H1 (cell line): Measurements from ENCODE around the gene HLF. TPM values are rescaled to one million over a fixed set of nuclear protein-coding genes. Genes with fewer than 3 reads are reported as not detected.
A peak's percentile ranks its signal among the peaks of the same experiment; 100 is the strongest.

Source experiments
- CTCF ChIA-PET: fragments of 300-600 bp; sonication (Branson Sonifier 250); formaldehyde crosslinking; loops from one replicate; lab custom pipeline; 2021; ENCODE audit not compliant: partially characterized antibody; lab: Charles Lee
- POLR2A ChIA-PET: fragments of 300-600 bp; sonication (Branson Sonifier 250); formaldehyde crosslinking; loops from one replicate; lab custom pipeline; 2021; ENCODE audit warnings: inconsistent platforms; ENCODE audit not compliant: partially characterized antibody; lab: Charles Lee
- DNase-seq, 2 experiments: peaks; one replicate each; pipeline versions ENCODE4 v3.0.0 to v3.0.0-alpha.2; 2010 to 2022; ENCODE audit warnings: low spot score in 2 of 2, low read depth in 1 of 2, mixed read lengths in 1 of 2
- FAIRE-seq: peaks from 2 replicates; lab custom pipeline; 2011; peaks lifted over from hg19 to GRCh38; lab: Jason Lieb, UNC
- H2AFZ ChIP-seq: 2 replicates; pipeline ENCODE4 v1.8.1; 2012; ENCODE audit warnings: low read length, inconsistent platforms
- H2AK5ac ChIP-seq: 2 replicates; pipeline ENCODE4 v1.6.1; 2013; ENCODE audit warnings: low read depth, low read length
- H2BK120ac ChIP-seq: replicated peaks from 2 replicates; pipeline ENCODE3; 2013; ENCODE audit warnings: low read depth, low read length, inconsistent platforms
- H2BK12ac ChIP-seq: 2 replicates; pipeline ENCODE4 v1.6.1; 2013; ENCODE audit warnings: low read depth, low read length
- H2BK15ac ChIP-seq: 2 replicates; pipeline ENCODE4 v1.6.1; 2013; ENCODE audit warnings: low read length
- H2BK20ac ChIP-seq: 2 replicates; pipeline ENCODE4 v1.6.1; 2013; ENCODE audit warnings: low read length
- H2BK5ac ChIP-seq: 2 replicates; pipeline ENCODE4 v1.6.1; 2013; ENCODE audit warnings: low read depth, low read length
- H3K14ac ChIP-seq: 2 replicates; pipeline ENCODE4 v1.6.1; 2013; ENCODE audit warnings: inconsistent platforms; ENCODE audit not compliant: insufficient read length
- H3K18ac ChIP-seq: 2 replicates; pipeline ENCODE4 v1.6.1; 2013; ENCODE audit warnings: low read length; ENCODE audit errors: extremely low read depth
- H3K23ac ChIP-seq: 2 replicates; pipeline ENCODE4 v1.6.1; 2013; ENCODE audit warnings: inconsistent platforms; ENCODE audit not compliant: insufficient read length
- H3K23me2 ChIP-seq: 2 replicates; pipeline ENCODE4 v1.6.1; 2013; ENCODE audit warnings: low read depth, low read length
- H3K27ac ChIP-seq: 2 replicates; pipeline ENCODE4 v1.6.1; 2011; ENCODE audit warnings: low read depth, low read length, inconsistent platforms
- H3K27me3 ChIP-seq, 4 experiments: replicated peaks in 1 of 4; 1 replicate in 1 of 4; 2 replicates in 3 of 4; pipeline versions ENCODE4 v1.6.1 to v1.8.1; 2011 to 2013; ENCODE audit warnings: low read length in 3 of 4, mild to moderate bottlenecking in 3 of 4, inconsistent platforms in 2 of 4, mixed read lengths in 2 of 4, moderate library complexity in 1 of 4; ENCODE audit not compliant: control insufficient read depth in 3 of 4, insufficient read depth in 3 of 4; ENCODE audit errors: extremely low read depth in 1 of 4
- H3K36me3 ChIP-seq, 4 experiments: 2 replicates each; pipeline versions ENCODE4 v1.6.1 to v1.8.1; 2011 to 2013; ENCODE audit warnings: mild to moderate bottlenecking in 4 of 4, low read length in 3 of 4, moderate library complexity in 2 of 4, control low read depth in 1 of 4, inconsistent platforms in 1 of 4; ENCODE audit not compliant: insufficient read depth in 4 of 4, control insufficient read depth in 2 of 4
- H3K4ac ChIP-seq: replicated peaks from 2 replicates; pipeline ENCODE3; 2013; ENCODE audit warnings: low read length, low read depth, mixed read lengths, inconsistent platforms; ENCODE audit not compliant: insufficient read length
- H3K4me1 ChIP-seq, 4 experiments: replicated peaks in 1 of 4; 1 replicate in 1 of 4; 2 replicates in 3 of 4; pipeline versions ENCODE4 v1.6.1 to v1.8.1; 2011 to 2013; ENCODE audit warnings: low read length in 3 of 4, inconsistent platforms in 2 of 4, mixed read lengths in 1 of 4; ENCODE audit not compliant: insufficient read depth in 4 of 4, control insufficient read depth in 3 of 4
- H3K4me2 ChIP-seq, 2 experiments: 2 replicates each; pipeline versions ENCODE4 v1.6.1 to v1.8.1; 2011 to 2013; ENCODE audit warnings: low read depth in 2 of 2, low read length in 2 of 2, control low read depth in 1 of 2, inconsistent platforms in 1 of 2, mild to moderate bottlenecking in 1 of 2; ENCODE audit not compliant: insufficient read depth in 1 of 2
- H3K4me3 ChIP-seq, 4 experiments: fragments of 200-600, 300-600 bp in 1 of 4; sonication (generic), shearing (Covaris generic), sonication (Bioruptor Twin) in 1 of 4; 2 replicates each; pipeline versions ENCODE4 v1.5.1 to v1.8.1; 2011 to 2016; ENCODE audit warnings: low read length in 4 of 4, low read depth in 3 of 4, control low read depth in 2 of 4, inconsistent platforms in 2 of 4, mild to moderate bottlenecking in 2 of 4, mixed read lengths in 1 of 4, moderate library complexity in 1 of 4; ENCODE audit not compliant: insufficient read depth in 2 of 4; ENCODE audit errors: extremely low read depth in 1 of 4
- H3K56ac ChIP-seq: replicated peaks from 2 replicates; pipeline ENCODE3; 2013; ENCODE audit warnings: low read depth, mild to moderate bottlenecking, mixed read lengths, low read length, inconsistent platforms; ENCODE audit not compliant: insufficient read length
- H3K79me1 ChIP-seq: 2 replicates; pipeline ENCODE4 v1.6.1; 2013; ENCODE audit warnings: low read depth, low read length, control low read depth
- H3K79me2 ChIP-seq, 2 experiments: 2 replicates each; pipeline versions ENCODE4 v1.6.1 to v1.8.1; 2012 to 2013; ENCODE audit warnings: low read length in 2 of 2, mild to moderate bottlenecking in 2 of 2, inconsistent platforms in 1 of 2; ENCODE audit not compliant: insufficient read depth in 2 of 2, control insufficient read depth in 1 of 2
- H3K9ac ChIP-seq, 4 experiments: replicated peaks in 1 of 4; 1 replicate in 1 of 4; 2 replicates in 3 of 4; pipeline versions ENCODE4 v1.6.1 to v1.8.1; 2011 to 2013; ENCODE audit warnings: low read depth in 3 of 4, low read length in 3 of 4, control low read depth in 2 of 4, mild to moderate bottlenecking in 2 of 4, moderate library complexity in 2 of 4, inconsistent platforms in 1 of 4; ENCODE audit errors: extremely low read depth in 1 of 4
- H3K9me3 ChIP-seq, 2 experiments: 2 replicates each; pipeline versions ENCODE4 v1.6.1 to v1.8.1; 2012 to 2013; ENCODE audit warnings: mild to moderate bottlenecking in 2 of 2, moderate library complexity in 2 of 2, control low read depth in 1 of 2, inconsistent platforms in 1 of 2, low read depth in 1 of 2, low read length in 1 of 2, mixed read lengths in 1 of 2; ENCODE audit not compliant: insufficient read depth in 2 of 2
- H4K20me1 ChIP-seq, 2 experiments: replicated peaks in 1 of 2; 2 replicates each; pipeline versions ENCODE3 to v1.8.1; 2011 to 2013; ENCODE audit warnings: inconsistent platforms in 2 of 2, low read length in 2 of 2, mild to moderate bottlenecking in 1 of 2; ENCODE audit not compliant: insufficient read depth in 2 of 2, control insufficient read depth in 1 of 2
- H4K5ac ChIP-seq: 2 replicates; pipeline ENCODE4 v1.6.1; 2013; ENCODE audit warnings: low read length, low read depth, mixed read lengths, inconsistent platforms; ENCODE audit not compliant: insufficient read length
- H4K8ac ChIP-seq: 2 replicates; pipeline ENCODE4 v1.8.0; 2013; ENCODE audit warnings: mild to moderate bottlenecking, moderate library complexity, low read length, inconsistent platforms; ENCODE audit not compliant: insufficient read depth; ENCODE audit errors: extremely low read depth
- H4K91ac ChIP-seq: replicated peaks from 2 replicates; pipeline ENCODE3; 2013; ENCODE audit warnings: low read length, mixed read lengths, inconsistent platforms; ENCODE audit not compliant: insufficient read length
- JUND ChIP-seq: IDR thresholded peaks from 2 replicates; pipeline ENCODE4 v1.6.1; 2011; ENCODE audit warnings: mild to moderate bottlenecking, improper control_type of control experiment, low read length
- WGBS, 2 experiments: shearing (Covaris generic) in 1 of 2; methylation state at CpG; one replicate each; pipeline versions ENCODE4 v1.1.6 to v1.1.7; 2013 to 2015; ENCODE audit warnings: low lambda C conversion rate in 2 of 2, mixed read lengths in 2 of 2, inconsistent platforms in 1 of 2, low coverage in 1 of 2, missing lambda C conversion rate in 1 of 2; ENCODE audit not compliant: insufficient replicate concordance in 2 of 2, insufficient coverage in 1 of 2, insufficient read length in 1 of 2; ENCODE audit errors: extremely low coverage in 1 of 2, missing lambda C conversion rate in 1 of 2; 5-methylcytosine and 5-hydroxymethylcytosine counted together
- polyA plus RNA-seq, 7 experiments: library from polyadenylated mRNA; depleted of rRNA in 3 of 7; stranded (reverse) in 5 of 7; unstranded in 2 of 7; fragments of >200 nt in 5 of 7; fragments of 200-250 nt in 2 of 7; gene quantifications; 1 replicate in 5 of 7; 2 replicates in 1 of 7; 4 replicates in 1 of 7; pipeline versions ENCODE4 v1.2.1 to v1.2.3, GENCODE V29; 2011 to 2013; ENCODE audit warnings: missing spikeins in 2 of 7, mixed read lengths in 2 of 7
- total RNA-seq: library from RNA; stranded (reverse); fragmentation: NEBNext Ultra II Directional; extraction: Animal tissue kit (Norgen Biotek cat#: 25700); gene quantifications from 2 replicates; pipeline ENCODE4 v1.2.1, GENCODE V29; 2021
- TF ChIP-seq, protein P1 (sequence below): IDR thresholded peaks from 2 replicates; pipeline ENCODE4 v1.6.1; 2011; ENCODE audit warnings: low read length, improper control_type of control experiment

HLF gene
- total and polyA plus RNA-seq, 2 of the 8 experiments (the other 6 are each of a cell fraction or from before 2014, with no cell fraction given), result 0.39 to 0.60 TPM

DNA sequence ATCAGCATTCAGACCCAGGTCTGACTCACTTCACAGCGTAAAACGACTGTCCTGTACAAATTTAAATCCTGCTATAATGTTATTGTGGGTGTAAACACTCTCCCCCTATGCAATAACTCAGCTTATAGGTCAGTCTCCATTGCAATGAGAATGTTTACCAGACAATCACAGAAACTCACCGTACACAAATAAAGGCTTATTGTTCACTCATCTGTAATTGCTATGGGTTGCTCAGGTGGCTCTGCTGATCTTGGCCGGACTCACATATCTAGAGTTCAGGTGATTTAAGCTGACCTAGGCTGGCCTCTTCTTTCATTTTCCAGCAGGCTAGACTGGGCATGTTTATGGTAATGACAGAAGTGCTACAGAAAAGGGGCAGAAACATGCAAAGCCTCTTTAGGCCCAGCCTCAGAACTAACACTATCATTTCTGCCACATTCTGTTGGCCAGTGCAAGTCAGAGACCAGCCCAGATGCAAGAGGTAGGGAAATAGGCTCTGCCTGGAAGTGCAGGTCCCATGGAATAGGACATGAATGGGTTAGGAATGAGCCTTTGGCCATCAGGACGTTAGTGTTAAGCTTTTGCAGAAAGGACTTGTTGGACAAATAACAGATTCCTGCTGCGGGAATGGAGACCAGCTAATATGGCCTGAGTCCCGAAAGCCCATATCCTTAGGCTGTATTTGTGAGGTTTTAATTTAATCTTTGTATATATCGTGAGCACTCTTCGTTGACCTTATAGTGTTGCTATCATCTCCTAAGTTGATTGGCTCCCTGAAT lies 44.0 kb downstream of the HLF start:
- no peaks in the 10 kb centered on the region for H3K27me3 ChIP-seq
- H3K79me2 ChIP-seq, result no peaks in the 10 kb centered on the region
- no peak overlapping the region for H2BK20ac ChIP-seq
- no peak overlapping the region for H3K14ac ChIP-seq
- H3K4me2 ChIP-seq, result no peak overlapping the region
- H3K23ac ChIP-seq, result no peak overlapping the region
- H3K18ac ChIP-seq, result no peak overlapping the region
- H2BK15ac ChIP-seq, result no peak overlapping the region
- H4K91ac ChIP-seq, result no peak overlapping the region
- H4K5ac ChIP-seq, result no peak overlapping the region
- H3K36me3 ChIP-seq, result no peaks in the 10 kb centered on the region
- WGBS, 2 experiments, result 96% methylated on average over 9 of the region's 9 CpGs; no CpG with 5 or more reads in 1 of the 2 experiments
- H4K20me1 ChIP-seq, result no peaks in the 10 kb centered on the region
- no peak overlapping the region for H3K4me3 ChIP-seq
- H3K56ac ChIP-seq, result no peak overlapping the region
- no peak overlapping the region for H3K27ac ChIP-seq
- H2BK120ac ChIP-seq, result no peak overlapping the region
- H3K9ac ChIP-seq, result no peak overlapping the region
- peak overlapping the region; percentile 64; the same call in 1 of the 2 replicates for H2AFZ ChIP-seq
- CTCF ChIA-PET, result interaction anchor here (1.0 to 1.9 kb wide), 7 partner anchors 9 to 462 kb away, joined by 3 to 9 read pairs (median 4); no protein-coding TSS in a partner anchor
- no peak overlapping the region for H4K8ac ChIP-seq
- H2BK5ac ChIP-seq, result no peak overlapping the region
- H2BK12ac ChIP-seq, result no peak overlapping the region
- H3K9me3 ChIP-seq, result no peaks in the 10 kb centered on the region
- H3K79me1 ChIP-seq, result no peaks in the 10 kb centered on the region
- H2AK5ac ChIP-seq, result no peak overlapping the region
- peaks cover 4% of the 10 kb centered on the region; the same call in 1 of the 2 replicates for H3K23me2 ChIP-seq
- H3K4ac ChIP-seq, result no peak overlapping the region
- no peak for DNase-seq
- POLR2A ChIA-PET, result no interaction called here
- H3K4me1 ChIP-seq, result peaks cover 0 to 4% (median 2%) of the 10 kb centered on the region in 4 experiments; a peak in 2 of 7 replicates
- no peak for FAIRE-seq
- TF ChIP-seq JUND, result no peak
- TF ChIP-seq, protein P1, sequence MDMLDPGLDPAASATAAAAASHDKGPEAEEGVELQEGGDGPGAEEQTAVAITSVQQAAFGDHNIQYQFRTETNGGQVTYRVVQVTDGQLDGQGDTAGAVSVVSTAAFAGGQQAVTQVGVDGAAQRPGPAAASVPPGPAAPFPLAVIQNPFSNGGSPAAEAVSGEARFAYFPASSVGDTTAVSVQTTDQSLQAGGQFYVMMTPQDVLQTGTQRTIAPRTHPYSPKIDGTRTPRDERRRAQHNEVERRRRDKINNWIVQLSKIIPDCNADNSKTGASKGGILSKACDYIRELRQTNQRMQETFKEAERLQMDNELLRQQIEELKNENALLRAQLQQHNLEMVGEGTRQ, result no peak
